HG03558 (cell line): ENCODE data around the gene TMEM198.

Source experiments
- ATAC-seq: cut with Tn5 transposase; IDR thresholded peaks from one replicate; pipeline ENCODE4 v1.9.1; 2021; ENCODE audit warnings: moderate number of reproducible peaks; ENCODE audit not compliant: unreplicated experiment; ENCODE audit errors: extremely low read depth

The TMEM198 gene

DNA sequence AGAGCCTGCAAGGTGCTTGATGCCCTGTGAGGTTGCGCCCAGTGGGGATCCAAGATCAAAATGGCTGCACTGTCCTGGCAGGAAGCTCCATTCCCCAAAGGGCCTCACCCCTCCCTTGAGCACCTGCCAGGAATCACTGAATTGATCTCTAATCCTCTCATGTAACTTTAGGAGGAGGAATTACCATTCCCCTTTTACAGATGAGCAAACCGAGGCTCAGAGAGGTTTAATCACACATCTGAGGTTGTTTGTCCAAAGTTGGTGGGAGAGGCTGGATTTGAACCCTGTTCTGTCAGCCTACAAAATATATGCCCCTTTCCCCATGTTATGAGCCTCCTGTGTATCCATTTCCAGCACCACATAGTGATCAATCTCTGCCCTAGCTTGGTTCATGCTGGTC lies 19.0 kb upstream of the TMEM198 start:
- no peak for ATAC-seq

DNA sequence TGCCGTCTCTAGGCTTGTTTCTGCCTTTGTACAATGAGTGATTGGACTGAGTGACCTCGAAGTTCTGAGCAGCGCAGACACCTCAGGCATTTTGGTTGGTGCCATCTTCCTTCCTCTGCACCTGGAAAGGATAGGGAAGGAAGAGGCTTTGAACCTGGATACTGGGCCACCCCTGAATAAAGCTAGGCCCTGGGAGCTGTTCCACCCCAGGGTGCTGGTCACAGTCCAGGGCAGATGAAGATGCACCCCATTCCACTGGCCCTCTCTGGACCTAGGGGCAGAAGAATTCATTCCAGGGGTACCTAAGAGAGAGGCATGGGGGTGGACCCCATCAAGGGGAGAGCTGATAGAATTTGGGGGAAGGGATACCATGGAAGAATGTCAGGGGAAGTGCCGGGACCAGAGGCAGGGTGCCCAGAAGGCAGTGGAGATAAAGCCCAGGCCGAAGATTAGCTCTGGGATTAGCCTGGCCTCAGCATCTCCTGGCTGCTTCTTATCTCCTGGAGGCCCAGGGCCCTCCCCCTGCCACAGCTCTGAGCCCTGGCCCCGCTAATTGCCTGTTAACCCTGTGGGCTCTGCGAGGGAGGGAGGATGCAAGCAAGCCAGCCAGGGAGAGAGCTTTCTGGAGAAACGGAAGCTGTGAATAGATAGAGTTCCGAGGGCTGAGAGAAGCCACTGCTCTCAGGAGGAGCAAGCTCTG lies 18.1 kb upstream of the TMEM198 start:
- no peak for ATAC-seq

DNA sequence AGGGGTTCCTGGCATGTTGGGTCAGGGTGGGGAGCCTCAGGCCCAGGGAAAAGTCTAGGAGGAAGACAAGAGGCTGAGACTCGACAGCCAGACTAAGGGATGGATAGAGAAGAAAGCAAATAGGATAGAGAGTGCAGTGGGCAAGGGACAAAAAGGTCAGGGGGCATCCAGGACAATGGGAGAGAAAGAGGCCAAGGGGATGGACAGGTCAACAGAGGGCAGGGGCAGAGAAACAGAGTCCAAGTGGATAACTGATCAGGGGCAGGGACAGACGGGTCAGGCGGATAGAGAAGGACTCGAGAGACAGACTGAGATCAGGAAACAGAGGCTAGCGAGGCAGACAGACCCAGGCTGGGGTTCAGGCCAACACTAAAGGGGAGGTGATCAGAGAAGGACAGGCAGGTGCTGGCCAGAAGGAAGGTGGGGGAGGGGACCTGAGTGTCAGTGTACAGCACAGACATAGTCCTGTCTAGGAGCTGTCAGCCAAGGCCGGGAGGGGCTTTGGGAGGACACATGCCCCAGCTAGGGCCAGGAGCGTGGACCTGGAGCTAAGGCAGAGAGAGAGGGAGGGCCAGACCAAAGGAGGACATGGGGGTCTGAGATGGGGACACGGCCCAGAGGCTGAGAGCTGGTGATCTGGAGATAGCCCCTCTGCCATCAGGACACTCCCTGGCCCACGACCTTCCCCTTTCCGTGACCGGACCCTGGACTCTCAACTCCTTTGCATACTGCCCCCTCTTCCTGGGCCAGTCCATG lies 17.3 kb upstream of the TMEM198 start:
- no peak for ATAC-seq

DNA sequence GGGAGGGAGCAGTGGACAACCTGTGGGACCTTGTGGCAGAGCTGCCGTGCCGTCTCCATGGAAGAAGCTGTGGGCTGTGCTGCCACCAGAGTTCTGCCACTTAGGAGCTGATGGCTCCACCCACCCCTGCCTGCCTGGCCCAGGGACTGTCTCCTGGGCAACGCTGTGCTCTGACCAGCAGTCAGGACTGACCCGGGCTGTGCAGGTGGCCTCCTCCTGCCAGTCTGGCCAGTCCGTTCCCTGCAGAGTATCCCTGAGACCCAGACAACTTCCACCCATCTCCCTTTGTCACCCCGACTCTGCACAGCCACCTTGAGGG lies 16.8 kb upstream of the TMEM198 start:
- ATAC-seq, result no peak

DNA sequence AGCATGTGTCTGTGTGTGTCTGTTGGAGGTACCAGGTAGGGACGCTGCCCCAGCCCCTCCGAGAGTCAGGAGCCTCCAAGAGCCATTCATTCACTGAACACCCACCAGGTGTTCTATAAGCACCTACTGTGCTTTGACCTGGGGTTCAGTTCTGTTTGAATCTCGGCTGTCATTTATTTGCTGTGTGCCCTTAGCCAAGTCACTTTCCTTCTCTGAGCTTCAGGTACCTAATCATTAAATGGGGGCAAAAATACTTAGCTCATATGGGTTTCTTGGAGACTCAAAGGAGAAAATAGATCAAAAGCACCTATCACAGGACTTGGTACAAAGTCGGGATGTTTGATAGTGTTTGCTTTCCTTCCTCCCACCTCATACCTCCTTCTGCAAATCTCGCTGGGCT lies 16.4 kb upstream of the TMEM198 start:
- ATAC-seq, result no peak

DNA sequence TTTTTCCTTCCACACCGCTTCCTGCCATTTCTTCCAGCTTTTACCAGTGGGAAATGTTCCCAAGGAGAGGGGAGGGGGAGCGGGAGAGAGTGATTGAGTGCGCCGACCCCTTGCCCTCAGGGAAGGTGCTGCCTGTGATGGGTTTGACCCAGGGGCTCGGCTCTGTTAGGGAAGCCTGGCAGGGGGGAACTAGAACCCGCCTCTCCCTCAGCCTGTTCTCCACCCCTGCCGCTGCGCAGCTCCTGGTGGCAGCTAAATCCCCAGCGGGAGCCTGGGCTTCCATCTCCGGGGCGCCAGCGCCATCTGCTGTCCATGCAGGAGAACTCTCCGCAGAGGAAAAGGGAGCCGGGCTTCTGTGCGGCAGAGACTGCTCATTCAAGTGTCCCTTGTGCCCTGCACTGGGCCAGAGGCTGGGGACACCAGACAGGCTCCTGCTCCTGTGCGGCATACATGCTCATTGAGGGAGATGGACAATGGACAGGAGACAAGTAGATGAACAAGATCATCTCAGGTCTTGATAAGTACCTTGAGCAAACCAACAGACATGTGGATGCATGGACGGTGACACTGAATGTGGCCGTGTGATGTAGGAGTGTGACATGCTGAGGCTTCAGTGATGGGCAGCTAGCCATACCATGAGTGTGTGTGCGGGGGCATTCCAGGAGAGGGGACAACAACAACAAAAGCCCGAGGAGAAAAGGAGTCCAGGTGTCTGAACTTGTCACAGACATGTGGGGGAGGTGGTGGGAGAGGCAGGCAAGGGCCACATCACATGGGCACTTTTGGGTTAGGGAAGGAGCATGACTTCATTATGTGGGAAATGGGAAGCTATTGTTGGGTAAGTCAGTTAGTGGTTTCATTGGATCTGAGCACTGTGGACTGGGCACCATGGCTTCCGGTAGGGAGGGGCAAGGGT lies 13.5 kb upstream of the TMEM198 start:
- peak; percentile 85 for ATAC-seq

DNA sequence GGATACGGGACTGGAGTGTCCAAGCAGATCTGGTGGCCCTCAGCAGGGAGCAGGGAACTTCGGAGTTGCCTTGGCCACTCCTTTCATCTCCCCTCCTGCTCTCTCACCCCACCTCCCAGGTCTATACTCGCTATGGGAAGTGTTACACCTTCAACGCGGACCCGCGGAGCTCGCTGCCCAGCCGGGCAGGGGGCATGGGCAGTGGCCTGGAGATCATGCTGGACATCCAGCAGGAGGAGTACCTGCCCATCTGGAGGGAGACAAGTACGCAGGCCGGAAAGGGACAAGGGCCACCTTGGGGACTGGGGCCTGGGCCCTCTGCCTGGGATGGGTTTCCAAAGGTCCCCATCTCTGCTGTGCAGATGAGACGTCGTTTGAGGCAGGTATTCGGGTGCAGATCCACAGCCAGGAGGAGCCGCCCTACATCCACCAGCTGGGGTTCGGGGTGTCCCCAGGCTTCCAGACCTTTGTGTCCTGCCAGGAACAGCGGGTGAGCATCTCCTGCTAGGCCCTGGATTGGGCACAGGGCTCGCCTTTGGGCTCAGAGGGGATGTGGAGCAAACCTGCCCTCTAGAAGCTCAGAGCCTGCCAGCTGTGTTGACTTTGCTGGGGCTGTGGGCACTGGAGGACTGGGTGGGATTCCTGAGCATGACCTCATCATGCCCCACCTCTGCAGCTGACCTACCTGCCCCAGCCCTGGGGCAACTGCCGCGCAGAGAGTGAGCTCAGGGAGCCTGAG lies 12.0 kb upstream of the TMEM198 start:
- ATAC-seq, result no peak

DNA sequence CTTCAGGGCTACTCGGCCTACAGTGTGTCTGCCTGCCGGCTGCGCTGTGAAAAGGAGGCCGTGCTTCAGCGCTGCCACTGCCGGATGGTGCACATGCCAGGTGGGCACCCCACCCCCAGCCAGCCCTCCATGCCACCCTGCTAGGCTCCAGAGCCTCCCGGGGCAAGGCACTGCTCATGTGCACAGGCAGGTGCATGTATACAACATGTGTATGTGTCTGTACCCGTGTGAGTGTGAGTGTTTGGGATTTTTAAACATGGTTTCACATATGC lies 11.5 kb upstream of the TMEM198 start:
- no peak for ATAC-seq

DNA sequence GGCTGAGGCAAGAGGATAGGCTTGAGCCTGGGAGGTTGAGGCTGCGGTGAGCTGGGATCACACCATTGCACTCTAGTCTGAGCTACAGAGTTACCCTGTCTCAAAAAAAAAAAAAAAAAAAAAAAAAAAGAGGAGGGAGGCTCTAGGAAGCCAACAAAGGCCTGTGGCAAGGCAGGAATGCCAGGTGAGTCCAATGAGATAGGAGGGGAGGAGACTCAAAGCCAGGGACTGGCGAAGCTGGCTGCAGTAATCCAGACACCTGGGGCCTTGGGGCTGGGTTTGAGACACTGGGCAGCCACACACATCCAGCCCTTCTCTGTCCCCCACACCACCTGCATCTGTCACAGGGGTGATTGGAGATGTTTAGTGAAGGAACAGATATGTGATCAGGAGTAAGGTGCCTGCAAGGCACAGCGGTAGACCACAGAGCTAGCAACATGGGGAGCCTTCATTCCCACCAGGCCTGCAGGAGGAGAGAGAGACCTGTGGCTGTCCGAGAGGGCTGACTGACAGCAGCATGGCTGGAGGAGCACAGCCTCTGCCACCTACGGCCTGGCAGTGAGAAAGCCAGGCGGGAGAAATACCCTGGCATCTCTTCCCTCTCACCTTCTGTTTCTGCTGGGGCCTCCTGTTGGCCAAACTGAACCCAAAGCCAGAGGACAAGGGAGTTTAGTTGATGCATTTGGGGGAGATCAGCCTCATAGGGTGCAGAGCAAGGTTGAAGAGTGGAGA lies 9.7 kb upstream of the TMEM198 start:
- ATAC-seq, result no peak

DNA sequence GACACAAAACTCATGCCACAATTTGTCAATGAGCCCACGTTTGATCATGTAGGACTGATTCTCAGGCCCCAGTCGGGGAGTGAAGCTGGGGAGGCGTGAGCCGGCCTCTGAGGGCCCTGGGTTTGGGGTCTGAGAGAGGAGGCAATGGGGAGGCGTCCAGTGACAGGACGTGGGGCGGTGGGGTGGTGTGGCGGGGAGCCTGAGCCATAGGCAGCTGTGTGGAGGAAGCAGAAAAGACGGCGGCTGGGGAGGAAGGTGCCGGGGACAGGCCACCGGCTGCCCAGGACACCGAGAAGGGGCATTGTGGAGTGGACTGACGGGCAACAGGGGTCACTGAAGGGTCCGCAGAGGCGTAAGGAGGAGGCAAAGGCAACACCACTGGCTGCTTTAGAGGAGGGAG lies 7.4 kb upstream of the TMEM198 start:
- no peak for ATAC-seq

DNA sequence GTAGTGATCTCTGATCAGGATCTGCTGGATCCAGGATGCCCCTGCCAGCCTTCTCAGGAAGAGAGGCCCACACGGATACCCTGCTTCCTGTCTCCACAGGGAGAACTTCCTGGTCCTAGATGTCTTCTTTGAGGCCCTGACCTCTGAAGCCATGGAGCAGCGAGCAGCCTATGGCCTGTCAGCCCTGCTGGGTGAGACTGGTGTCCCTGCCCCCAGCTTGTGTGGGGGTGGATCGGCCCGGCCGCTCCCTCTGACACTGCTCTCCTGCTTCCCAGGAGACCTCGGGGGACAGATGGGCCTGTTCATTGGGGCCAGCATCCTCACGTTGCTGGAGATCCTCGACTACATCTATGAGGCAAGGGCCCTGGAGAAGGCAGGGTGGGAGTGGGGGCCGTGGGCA lies 6.9 kb upstream of the TMEM198 start:
- no peak for ATAC-seq

DNA sequence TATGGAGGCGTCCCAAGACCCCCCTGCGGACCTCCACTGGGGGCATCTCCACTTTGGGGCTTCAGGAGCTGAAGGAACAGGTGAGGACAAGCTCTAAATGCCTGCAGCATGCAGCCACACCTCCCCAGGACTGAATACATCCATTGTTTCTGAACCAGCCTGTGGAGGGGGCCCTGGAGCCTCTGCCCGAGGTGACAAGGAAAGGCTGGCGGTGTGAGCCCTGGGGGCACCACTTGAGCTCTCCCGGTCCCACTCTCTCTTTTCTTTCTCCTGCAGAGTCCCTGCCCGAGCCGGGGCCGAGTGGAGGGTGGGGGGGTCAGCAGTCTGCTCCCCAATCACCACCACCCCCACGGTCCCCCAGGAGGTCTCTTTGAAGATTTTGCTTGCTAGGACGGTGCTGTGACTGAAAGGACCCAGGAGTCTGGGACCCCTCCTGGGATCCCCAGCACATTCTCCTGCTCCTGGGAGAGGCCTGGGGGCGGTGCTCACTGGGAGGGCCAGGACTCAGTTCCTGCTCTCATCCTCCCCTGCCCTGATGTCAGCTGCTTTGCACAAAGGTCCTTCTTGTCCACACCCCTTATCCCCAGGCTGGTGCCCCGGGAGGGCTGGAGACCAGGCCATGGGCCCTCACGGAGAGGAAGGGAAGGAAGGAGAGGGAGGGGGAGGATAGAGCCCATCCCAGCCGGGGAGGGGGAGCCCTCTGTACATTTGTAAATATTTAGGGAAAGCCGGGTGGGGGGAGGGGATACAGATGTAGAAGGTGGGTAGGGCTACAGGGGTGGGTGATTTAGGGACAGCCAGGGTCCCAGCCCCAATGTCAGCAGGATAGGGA lies 6.0 kb upstream of the TMEM198 start:
- no peak for ATAC-seq

- no peak for ATAC-seq
Measured at GRCh38 chr2:219538504-219538951, 5.3 kb upstream of the TMEM198 start.

- no peak for ATAC-seq
Measured at GRCh38 chr2:219538956-219539788, 4.7 kb upstream of the TMEM198 start.

DNA sequence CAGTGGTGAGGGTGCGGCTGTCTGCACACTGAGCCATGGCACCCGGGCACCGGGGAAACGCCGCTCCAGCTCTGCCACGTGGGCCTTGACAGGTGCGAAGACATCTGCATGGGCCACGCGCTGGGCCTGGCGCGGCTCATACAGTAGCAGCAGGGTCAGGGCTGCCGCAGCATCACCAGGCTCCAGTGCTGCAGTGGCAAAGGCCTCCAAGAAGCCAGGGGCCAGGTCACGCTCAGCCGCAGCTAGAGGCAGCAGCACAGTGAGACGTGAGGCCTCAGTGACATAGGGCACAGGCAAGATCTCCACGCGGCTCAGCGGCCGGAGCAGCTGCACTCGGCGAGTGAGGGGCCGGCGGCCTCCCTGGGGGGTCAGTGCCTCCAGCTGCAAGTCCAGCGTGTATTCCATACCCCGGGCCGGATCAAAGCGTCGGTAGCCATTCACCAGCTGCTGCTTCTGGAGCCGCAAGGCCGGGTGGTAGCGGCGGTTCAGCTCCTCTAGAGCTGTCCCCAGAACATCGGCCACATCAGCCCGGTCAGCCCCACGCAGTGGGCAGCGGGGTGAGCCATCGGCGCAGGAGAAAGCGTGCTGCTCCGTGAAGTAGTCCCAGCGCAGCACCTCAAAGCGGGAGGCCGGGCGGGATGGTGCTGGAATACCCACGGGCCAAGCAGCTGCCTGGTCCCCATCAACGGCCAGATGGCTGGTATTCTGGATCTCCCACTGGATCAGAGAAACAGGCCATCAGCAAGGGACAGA lies 3.7 kb upstream of the TMEM198 start:
- no peak for ATAC-seq

DNA sequence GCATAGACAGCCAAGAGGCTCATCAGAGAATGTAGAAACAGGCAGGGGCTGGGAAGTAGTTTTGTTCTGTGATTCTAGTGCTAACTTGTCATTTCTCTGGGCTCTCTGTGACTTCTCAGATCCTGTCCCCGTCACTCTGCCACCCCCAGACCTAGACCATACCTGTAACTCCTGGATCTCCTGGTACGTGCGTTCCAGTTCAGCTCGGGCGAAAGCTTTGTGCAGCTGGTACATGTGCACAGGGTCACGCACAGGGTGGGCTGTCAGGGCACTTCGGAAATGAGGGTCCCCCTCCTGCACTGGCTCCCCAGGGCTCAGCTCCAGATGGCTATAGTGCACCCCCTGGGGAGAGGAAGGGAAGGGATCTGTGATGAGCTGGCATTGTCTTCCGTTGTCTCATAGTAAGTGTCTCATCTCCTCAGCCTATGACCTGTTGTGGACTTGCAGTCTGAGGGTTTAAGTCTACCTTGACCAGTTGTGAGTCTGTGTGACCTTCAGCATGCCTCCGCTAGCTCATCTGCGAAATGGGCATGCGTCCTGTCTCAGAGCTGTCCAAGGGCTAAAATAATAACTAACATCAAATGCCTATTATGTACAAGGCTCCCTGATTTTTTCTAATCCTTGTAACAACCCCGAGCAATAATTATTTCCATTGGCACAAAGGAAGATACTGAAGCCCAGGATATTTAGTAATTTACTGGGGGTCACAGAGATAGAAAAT lies 2.9 kb upstream of the TMEM198 start:
- ATAC-seq, result no peak

GRCh38 chr2:219541611-219542180 lies 2.1 kb upstream of the TMEM198 start:
- peak; percentile 28 for ATAC-seq
